ENCODE data around the gene BCAS3.
A peak's percentile ranks its signal among the peaks of the same experiment; 100 is the strongest.

Gene BCAS3

DNA sequence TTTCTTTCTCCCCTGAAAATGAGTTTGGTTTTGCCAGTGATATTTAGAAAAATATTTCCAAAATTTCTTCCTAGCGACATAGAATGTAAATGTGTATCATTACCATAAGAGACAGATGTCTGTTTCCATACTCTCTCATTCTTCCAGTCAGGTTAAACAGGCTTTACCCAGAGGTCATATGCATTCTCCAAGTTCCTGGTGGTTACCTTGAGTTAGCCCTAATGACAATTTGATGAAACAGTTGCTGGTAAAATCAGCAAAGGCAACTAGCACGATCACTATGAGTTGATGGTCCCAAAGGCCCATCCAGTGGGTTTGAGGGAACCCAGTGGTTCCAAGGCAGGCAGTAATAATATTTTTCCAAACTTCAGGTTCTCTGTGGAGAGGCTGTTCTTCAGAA lies 618.4 kb downstream of the BCAS3 start:
- H3K4me3 ChIP-seq (replicated peaks in 1 of 2; ENCODE audit: low read depth in 2 of 2, low read length in 2 of 2), result no peak overlapping the region
- TF ChIP-seq, protein P1, sequence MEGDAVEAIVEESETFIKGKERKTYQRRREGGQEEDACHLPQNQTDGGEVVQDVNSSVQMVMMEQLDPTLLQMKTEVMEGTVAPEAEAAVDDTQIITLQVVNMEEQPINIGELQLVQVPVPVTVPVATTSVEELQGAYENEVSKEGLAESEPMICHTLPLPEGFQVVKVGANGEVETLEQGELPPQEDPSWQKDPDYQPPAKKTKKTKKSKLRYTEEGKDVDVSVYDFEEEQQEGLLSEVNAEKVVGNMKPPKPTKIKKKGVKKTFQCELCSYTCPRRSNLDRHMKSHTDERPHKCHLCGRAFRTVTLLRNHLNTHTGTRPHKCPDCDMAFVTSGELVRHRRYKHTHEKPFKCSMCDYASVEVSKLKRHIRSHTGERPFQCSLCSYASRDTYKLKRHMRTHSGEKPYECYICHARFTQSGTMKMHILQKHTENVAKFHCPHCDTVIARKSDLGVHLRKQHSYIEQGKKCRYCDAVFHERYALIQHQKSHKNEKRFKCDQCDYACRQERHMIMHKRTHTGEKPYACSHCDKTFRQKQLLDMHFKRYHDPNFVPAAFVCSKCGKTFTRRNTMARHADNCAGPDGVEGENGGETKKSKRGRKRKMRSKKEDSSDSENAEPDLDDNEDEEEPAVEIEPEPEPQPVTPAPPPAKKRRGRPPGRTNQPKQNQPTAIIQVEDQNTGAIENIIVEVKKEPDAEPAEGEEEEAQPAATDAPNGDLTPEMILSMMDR (IDR thresholded peaks at IDR 0.05; ENCODE audit: low read depth, low read length), result no peak
- DNase-seq (ENCODE audit: low read depth in 2 of 2), result no peak

GRCh38 chr17:61299517-61300513 lies 622.2 kb downstream of the BCAS3 start:
- no peak for DNase-seq (ENCODE audit: low read depth in 2 of 2)
- H3K4me3 ChIP-seq (replicated peaks in 1 of 2; ENCODE audit: low read depth in 2 of 2, low read length in 2 of 2), result no peak overlapping the region
- TF ChIP-seq, protein P1 (IDR thresholded peaks at IDR 0.05; ENCODE audit: low read depth, low read length), result no peak

DNA sequence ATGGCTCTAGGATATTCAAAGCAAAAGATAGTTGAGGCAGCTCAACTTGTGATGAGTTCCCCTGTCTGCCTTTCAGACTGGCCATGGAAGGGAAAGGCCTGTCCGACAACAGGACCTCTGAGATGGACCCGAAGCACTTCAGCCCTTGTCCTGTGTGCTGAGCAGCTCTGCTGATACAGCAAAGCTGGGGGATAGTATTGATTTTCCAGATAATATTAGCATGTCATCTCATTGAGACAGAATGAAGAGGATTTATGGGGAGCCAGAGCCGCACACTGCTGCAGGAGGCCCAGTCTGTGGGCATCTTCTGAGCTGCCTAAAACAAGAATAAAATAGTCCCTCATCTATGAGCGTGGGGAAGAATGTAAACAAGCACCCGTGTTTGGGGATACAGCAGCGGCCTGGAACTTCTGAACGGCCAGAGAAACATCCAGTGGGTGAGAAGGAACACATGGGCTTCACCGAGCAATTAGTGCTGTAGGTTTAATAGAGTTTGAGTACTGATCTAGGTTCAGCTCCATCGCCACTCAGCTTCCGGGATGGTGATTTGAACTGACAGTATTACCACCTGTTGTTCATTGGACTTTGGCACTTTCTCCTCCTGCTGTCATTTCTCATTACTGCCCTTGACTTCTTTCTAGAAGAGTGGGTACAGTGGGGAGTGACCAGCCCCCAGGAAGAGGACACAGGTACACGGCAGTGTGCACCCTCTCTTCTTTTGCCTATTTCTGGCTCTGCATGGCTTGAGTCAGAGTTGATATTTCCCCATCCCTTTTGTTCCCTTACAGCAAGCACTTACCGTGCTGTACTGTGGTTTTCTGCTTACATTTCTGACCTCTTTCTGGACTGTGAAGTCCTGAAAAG lies 625.5 kb downstream of the BCAS3 start:
- TF ChIP-seq, protein P1 (IDR thresholded peaks at IDR 0.05; ENCODE audit: low read depth, low read length), result no peak
- DNase-seq (ENCODE audit: low read depth in 2 of 2), result peak in 1 of 2 donors; percentile 69

GRCh38 chr17:61303817-61304096 lies 626.1 kb downstream of the BCAS3 start:
- no peak for DNase-seq (ENCODE audit: low read depth in 2 of 2)
- TF ChIP-seq, protein P1 (IDR thresholded peaks at IDR 0.05; ENCODE audit: low read depth, low read length), result no peak

More for the DNA sequence above, 625.5 kb downstream of the BCAS3 start:
- no peak overlapping the region for H3K4me3 ChIP-seq (replicated peaks in 1 of 2; ENCODE audit: low read depth in 2 of 2, low read length in 2 of 2)

DNA sequence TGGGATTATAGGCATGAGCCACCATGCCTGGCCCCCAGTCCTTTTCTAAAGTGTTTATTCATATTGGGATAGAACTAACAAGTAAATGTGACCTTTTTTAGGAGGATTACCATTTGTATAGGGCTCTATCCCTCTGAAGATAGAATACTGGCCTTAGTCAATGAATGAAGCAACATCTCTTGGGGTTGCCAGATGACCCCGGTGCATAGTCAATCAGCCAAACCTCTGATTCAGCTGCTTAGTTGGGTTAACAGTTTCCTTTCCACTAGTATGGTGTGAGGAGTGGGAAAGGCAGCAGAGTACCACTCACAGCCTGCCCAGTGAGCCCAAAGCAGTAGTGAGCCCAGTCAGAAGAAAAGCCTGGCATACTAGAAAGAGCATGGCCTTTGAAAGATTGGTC lies 627.4 kb downstream of the BCAS3 start:
- no peak for DNase-seq (ENCODE audit: low read depth in 2 of 2)

More at GRCh38 chr17:61303817-61304096, 626.1 kb downstream of the BCAS3 start:
- no peak overlapping the region for H3K4me3 ChIP-seq (replicated peaks in 1 of 2; ENCODE audit: low read depth in 2 of 2, low read length in 2 of 2)

DNA sequence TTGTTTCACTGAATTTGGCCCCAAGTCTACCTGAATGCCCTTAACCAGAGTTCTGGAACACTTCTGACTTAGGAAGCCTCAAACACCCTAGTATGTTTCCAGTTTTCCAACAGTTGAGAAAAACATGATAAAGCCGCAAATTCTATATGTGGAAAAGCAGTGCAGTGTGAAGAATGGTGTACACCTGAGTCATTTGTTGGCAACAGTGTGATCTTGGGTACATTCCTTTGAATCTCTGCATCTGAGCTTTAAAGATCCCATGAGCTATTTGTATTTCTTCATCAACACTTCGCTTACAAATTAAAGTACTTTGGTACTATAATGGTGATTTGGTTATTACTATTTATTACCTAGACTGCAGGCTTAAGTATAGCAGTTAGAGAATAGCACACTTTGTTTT lies 628.4 kb downstream of the BCAS3 start:
- no peak overlapping the region for H3K4me3 ChIP-seq (replicated peaks in 1 of 2; ENCODE audit: low read depth in 2 of 2, low read length in 2 of 2)
- TF ChIP-seq, protein P1 (IDR thresholded peaks at IDR 0.05; ENCODE audit: low read depth, low read length), result no peak
- peak in 1 of 2 donors; percentile 63 for DNase-seq (ENCODE audit: low read depth in 2 of 2)

More for the DNA sequence above, 627.4 kb downstream of the BCAS3 start:
- no peak overlapping the region for H3K4me3 ChIP-seq (replicated peaks in 1 of 2; ENCODE audit: low read depth in 2 of 2, low read length in 2 of 2)
- TF ChIP-seq, protein P1 (IDR thresholded peaks at IDR 0.05; ENCODE audit: low read depth, low read length), result no peak
